NCI-H1930 (cell line): ENCODE measurements around the gene TCF15.

Experiments used
- DNase-seq, 2 experiments: peaks; one replicate each; lab custom pipeline; 2025; lab: John Stamatoyannopoulos, UW

Gene TCF15

DNA sequence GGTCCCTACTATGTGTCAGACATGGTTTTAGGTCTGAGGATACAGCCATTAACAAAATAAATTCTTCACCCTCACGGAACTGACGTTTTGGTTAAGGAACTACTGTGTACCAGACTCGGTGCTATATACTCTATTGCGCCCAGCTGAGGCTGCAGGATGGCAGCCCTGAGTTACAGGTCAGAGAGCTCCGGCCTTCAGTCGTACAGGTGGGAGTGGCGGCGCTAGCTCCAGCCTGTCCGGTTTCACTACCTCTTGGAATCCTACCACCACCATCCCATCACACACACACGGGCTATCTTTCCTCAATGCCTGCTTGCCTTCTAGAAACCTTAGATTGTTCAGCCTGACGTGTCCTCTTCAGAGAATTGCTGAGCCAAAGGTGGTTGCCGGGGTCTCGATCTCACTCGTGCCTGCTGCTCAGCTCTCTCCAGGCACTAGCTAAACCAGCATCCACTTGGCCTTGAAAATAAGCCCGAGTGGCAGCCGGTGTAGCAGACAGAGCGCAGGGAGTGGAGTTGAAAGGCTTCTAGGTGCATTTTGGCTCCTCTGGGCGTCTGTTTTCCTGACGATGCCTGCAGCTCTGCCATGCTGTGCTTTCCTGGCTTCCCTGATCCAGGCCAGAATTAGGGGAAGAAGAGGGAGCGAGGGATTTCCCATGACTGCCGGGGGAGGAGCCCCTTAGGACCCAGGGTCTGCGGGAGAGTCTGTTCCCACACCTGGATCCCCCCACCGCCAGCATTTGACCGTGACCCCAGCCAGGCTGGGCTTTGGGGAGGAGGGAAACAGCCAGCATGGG is 1.1 kb upstream of the TCF15 start:
- DNase-seq: no peak

DNA sequence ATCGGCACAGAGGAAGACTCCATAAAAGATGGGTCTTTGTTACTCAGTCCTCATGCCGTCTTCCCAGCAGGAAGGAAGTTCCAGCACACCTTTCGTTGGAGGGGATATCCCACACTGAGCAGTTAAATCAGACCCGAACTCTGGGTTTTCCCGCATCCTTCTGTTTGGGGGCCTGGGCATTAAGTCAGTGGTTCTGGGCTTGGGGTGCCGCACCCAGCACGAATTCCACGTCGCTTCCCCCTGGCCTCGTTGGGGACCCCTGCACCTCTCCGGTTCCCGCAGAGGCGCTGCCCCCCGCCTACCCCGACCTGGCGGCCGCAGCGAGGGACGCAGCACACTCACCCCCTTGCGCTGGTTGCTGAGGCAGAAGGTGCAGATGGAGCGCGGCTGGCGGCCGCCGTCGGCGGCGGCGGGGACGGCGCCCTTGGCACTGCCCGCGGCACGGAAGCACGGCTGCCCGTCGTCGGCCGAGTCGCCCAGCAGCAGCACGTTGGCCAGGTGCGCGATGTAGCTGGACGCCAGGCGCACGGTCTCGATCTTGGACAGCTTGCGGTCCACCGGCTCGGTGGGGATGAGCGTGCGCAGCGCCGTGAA is 641 bp downstream of the TCF15 start:
- DNase-seq: no peak

DNA sequence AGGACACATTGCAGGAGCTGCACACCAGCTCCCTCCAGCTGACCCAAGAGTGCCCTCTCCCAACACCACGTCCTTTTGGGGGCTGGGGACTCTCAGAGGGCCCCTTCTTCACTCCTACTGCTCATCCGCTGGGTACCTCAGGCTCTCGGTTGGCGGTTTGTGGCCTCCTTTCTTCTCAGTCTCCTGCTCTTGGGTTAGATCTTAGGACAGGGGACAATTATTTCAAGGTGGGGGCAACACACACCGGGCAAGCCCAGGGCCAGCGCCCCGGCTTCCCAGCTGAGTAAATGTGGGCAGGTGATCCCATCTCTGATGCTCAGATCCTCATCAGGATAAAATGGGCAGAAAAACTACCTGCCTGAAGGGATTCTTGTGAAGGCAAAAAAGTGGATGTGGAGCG is 1.1 kb downstream of the TCF15 start:
- DNase-seq: no peak

DNA sequence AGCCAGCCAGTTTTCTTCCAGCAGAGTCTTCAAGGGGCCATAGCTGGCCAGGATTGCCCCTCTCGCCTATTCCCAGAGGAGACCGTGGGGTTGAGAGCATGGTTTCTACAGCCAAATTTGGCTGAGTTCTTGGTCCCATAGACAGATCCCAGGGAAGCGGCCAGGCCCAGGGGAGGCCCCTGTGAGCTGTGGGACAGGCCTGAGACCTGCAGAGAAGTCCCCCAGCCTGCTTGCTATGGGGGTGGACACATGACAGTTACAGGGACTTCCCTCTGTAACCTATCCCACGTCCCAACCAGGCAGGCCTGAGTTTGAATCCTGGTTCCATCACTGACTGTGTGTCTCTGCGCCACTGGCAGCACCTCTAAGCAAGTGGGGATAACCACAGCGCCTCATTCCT is 2.6 kb downstream of the TCF15 start:
- DNase-seq: no peak

DNA sequence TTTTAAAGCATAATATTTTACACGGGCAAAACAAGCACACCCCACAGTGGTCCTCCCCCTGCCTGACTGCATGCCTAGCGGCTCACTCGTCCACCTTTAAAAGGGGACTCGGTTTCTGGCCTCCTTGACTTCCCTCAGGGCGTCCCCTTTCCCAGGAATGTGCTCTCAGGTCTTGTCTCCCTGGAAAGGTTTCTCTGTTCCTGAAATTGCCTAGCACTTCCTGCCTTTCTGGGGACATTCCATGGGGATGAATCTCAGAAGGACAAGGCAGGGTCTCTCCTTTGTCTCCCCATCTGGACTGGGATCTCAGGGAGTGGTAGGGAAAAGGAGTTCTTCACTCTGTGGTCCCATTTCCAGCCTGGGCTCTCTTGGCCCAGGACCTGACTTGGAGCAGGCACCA is 4.9 kb downstream of the TCF15 start:
- DNase-seq: no peak

DNA sequence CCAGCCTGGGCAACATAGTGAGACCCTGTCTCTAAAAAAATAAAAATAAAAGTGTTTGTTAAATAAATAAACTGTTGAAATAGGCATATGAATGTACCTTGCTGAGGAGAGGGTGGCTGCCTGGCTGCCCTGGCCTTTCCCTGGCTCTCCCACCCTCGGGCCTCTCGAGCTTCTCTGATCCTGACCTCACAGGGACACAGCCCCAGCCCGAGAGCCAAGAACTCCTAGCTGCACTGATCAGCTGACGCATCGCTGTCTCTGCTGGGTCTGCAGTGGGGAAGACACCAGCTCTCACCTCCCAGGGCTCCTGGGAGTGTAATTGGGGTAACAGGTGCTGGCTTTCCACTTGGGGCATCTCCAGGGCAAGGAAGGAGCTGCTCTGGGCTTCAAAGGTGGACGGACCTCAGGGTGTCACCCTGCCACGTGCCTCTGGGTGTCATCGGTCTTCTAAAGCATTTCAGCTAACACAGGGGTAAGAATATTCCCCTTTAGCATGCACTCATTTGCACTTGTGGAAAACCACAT is 6.9 kb downstream of the TCF15 start:
- no peak for DNase-seq

DNA sequence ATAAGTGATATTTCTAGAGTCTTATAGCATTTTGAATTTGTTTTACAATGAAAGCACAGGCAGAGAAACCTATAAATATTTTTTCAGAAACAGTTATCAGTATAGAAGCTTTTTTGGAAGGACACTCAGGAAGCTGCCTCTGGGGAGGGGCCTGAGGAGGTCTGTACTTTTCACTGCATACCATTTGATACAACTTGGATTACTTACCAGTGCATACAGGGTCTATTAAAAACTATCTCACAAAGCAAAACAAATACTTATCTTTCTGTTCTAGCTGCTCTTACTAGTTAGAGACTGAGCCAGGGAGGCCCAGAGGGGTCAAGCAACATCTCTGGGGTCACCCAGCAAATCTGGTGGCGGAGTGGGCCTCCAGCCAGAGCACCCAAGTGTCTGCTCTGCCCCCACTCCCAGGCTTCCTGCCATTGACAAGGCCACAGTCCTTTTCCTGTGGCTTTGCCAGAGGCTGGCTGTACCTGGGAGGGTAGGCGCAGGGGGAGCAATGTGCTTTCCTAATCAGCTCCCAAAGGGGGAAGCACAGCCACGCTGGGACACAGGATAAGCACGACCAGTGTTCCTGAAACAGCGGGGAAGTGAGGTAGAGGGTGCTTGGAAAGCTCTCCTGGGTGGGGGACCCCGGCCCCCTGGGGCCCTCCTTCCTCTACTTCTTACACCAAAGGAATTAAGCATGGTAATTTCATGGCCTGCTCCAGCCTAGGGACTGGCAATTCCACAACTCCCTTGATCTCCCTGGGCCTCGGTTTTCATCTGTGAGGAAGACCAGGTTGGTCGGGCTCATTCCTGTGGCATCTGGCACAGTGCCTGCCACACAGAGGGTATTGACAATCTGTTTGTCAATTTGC is 7.8 kb downstream of the TCF15 start:
- DNase-seq: no peak

DNA sequence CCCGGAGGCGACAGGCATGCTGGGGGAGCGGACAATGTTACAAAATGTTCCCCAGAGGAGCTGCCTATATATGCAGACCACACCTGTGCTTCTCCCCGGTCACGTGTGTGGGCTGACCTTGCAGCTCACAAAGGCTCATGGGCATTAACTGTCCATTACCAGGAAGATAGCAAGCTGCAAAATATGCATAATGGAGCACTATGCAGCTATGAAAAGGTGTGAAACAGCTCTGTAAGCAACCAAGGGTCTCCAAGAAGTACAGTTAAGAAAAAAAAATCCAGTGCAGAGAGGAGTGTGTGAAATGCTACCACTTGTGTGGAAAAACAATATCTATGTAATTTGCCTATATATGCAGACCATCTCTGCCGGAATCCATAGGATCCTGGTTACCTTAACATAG is 9.4 kb downstream of the TCF15 start:
- DNase-seq: no peak

DNA sequence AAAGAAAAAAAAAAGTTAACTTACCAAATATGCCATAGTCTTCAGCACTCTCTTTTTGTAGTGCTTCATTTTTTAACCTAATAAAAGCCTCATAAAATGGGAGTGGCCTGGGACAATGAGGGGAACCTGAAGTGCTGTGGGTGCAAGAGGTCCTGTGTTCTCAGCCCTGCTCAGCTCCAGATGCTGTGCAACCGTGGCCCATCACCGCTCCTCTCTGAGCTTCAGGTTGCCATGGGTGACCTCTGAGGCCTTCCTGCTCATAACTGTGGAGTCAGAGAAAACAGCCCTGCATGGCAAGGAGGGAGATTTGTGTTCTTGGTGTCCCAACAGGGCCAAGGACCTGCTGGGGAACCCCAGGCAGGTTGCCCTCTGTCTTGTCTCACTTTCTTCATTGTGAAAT is 10.0 kb downstream of the TCF15 start:
- DNase-seq: no peak

DNA sequence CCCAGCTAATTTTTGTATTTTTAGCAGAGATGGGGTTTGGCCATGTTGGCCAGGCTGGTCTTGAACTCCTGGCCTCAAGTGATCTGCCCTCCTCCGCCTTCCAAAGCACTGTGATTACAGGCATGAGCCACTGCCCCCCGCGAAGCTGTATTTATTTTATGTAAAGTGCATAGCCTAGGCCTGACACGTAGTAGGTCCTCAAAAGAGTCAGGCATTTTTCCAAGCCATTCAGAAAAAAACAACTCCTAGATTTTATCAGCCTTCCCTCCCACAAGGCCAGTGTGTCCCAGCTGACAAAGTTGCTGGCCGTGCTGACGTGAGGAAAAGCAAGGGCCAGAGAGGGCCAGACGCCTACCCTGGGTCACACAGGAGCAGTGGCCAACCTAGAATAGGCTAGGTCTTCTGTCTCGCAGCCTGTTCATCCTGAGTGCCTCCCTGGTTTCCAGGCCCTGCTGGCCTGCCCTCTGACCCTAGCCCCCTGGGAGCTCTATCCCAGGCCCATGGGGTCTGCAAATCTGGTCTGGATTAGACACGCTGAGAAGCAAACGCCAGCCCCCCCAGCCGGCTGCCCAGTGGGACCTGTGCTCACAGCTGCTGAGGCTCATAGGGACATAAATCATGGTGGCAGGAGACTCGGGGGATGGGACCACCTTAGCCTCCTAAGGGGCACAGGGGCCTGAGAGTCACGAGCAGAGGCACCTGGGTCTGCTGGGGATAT is 11.8 kb downstream of the TCF15 start:
- DNase-seq: no peak

DNA sequence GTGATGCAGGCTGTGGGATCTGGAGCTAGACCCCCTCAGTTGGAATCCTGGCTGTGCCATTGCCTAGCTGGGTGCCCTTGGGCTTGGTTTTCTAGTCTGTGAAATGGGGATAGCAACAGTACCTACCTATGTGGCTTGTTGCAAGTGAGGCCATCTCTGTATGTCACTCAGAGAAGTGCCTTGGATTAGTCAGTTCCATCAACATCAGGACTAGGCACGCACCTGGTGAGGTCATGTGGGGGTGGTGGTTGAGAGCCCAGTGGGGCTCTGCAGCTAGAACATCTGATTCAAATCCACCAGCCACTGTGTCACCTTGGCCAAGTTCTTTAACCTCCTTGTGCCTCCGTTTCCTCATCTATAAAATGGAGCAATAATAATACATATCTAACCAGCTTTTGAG is 12.5 kb downstream of the TCF15 start:
- no peak for DNase-seq

DNA sequence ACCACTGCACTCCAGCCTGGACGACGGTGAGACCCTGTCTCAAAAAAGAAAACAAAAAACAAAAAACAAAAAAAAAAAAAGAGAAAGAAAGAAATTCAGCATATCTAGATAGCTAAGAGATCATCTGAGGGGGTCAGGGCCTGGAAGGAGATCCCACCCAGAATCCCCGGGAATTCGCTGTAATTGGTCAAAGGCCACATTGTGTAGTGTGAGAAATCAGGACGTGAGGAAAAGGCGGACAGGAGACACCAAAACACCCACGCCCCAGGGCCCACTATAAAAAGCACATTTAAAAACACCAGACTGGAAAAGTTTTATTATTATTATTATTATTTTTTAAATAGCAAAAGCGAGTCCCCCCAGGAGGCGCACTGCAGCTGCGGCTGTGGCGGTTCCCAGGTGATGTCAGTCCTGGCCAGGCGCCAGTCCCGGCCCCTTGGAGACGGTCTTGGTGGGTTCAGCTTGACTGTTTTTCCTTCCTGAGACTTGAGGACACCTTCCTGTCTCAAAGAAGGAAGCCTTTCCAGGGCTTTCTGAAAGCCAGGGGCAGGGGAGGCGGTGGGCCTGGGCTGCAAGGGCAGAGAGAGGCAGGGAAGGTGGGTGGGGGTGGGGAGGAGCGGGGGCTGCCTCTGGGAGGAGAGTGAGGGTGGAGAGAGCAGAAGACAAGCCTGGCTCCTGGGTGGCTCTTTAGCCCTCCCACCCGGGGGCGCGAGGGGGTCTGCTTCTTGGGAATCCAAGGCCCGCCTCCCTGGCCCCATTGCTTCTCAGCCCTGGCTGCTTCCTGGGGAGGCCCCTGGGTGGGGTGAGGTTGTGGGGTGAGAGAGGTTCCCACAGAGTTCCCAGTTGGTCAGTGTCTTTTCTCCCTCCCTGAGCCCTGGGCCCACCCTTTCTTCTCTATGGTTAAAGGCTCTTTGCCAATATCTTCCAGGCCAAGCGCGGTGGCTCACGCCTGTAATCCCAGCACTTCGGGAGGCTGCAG is 14.5 kb downstream of the TCF15 start:
- DNase-seq: no peak

DNA sequence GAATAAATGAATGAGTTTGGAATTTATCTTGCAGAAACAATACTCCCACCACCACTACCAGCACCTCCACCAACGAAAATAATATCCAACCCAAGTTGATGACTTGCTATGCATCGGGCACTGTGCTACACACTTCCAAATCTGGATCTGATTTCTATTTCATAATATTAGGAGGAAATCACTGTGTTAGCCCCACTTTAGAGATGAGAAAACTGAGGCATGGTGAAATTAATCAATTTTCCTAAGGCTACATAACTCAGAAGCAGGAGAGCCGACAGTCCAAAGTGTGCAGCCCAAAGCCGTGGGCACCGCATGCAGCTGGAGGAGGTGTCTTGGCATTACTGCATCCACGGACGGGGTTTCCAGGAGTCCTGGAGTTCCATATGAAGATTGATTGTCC is 17.6 kb downstream of the TCF15 start:
- DNase-seq: no peak

DNA sequence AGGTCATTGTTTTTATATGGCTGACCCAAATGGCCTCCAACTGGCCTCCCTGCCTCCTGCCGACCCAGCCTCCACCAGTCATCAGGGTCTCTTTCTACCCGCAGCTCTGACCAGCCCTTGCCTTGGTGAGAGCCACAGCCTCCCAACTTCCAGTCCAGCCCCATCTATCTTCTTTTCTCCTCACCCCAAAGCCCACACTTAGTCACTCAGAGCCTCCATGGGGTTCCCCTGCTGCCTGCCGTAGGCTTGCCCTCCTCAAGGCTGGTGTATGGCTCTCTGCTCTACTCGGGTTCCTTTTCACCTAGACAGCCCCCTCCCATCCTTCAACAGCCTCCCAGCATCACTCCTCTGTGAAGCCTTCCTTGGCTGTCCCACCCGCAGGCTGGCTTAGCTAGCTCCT is 18.2 kb downstream of the TCF15 start:
- DNase-seq: no peak

DNA sequence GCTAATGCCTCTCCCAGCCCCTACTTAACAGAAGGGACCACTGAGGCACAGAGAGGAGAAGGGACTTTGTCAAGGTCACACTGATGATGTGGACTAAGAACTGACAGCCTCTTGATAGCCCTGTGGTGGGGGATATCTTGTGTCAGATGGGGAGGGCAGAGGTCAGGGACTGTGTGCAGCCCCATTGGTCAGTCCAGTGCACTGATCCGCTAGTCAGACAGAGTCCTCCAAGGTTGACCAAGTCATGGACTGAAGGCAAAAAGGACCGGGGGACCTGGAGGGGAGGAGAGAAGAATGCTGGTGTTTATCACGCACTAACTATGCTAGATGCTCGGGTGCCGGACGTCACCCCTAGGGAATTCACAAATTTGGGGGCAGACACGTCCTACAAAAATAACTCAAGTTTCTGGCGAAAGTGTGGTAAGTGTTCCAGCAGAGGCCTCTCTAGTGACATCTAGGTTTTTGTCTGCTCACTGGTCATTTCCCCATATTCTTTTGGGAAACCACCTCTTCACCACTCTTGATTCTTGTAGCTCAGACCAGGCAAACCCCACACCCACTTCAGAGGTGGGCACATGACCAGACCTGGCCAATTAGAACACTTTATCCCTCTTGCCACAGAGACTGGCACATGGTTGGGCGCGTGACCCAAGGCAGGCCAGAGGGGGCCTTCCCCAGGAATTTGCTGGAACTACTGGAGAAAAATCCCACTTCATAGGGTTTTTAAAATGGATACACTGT is 21.0 kb downstream of the TCF15 start:
- DNase-seq: no peak

DNA sequence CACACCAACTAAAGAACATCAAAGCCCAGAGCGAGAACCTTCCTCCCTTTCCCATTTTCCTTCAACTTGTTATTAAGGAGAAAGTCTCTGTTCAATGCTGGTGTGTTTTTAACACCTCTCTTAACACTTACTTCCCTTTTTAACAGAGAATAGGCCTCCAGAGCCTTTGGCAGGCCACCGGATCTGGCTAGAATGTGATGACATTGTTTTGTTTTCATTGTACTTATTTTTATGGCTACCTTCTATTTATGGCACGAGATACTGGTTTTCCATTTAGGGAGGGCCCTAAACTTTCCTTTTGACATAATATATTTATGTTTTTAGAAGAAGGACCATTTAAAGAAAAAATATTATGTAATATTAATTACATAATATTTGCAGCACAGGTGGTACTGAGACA is 21.6 kb downstream of the TCF15 start:
- no peak for DNase-seq

DNA sequence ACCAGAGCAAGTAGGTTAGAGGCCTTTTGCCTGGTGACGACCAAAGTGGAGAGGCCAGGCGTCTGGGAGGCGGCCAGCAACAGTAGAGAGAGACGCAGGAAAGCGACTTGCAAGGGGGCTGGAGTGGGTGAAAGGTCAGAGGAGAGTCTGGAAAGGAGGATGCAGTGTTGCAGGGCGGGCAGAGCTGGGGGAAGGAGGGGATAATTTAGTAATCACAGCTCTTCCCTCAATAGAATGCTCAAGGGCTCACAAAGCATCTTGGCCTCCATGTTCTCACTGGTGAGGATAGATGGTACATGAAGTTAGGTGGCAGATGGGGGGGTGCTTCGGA is 25.2 kb downstream of the TCF15 start:
- DNase-seq: no peak

DNA sequence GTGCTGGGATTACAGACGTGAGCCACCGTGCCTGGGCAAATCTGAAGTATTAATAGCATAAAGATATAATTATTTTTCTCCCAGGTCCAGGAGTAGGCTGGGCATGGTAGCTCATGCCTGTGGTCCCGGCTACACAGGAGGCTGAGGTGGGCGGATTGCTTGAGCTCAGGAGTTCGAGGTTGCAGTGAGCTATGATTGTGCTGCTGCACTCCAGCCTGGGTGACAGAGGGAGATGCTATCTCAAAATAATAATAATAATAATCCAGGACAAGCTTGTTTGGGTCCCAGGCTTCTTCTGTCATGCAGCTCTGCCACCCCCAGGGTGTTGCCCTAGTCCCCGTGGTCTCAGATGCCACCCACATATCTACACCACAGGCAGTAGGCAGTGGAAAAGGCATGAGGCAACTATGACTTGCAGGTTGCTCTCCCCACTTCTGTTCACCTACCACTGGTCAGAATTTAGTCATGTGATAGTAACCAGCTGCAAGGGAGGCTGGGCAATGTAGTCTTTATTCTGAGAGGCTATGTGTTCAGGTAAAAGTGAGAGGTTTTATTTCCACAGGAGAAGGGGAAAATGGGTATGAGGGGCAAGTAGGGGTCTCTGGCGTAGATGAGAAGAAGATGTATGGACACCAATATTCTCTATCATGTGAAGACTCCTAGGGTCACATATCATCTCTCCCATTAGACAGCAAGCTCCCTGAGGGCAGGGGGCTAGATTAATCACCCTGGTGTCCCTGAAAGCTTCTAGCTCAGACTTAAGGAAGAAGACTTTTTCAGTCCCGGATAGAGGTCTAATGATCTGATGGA is 25.7 kb downstream of the TCF15 start:
- no peak for DNase-seq

DNA sequence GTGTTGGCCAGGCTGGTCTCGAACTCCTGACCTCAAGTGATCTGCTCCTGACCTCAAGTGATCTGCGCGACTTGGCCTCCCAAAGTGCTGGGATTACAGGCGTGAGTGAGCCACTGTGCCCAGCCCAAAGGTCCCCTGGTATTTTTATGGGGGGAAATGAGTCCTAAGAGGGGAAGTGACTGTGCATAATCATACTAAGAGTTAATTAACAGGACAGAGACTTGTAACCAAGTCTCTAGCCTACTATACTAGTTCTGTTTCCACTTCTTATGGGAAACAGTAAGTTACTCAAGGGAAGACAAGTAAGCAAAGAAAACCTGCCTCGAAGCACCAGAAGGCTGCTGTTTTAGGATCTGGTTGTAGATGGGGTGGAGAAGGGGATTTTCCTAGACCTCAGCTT is 27.9 kb downstream of the TCF15 start:
- no peak for DNase-seq
